ENCODE data around the gene FGB. TPM values are rescaled to one million over a fixed set of nuclear protein-coding genes. Genes with fewer than 3 reads are reported as not detected.

Gene FGB
- total RNA-seq (2021; ENCODE audit: unreplicated experiment) (2.0 TPM), Bru-seq, nascent RNA (percentile 22 among the genes with signal in this experiment), BruChase-seq, experiment 1, labeled RNA remaining after a 2-hour chase (percentile 24 among the genes with signal in this experiment), BruChase-seq, experiment 2, labeled RNA remaining after a 6-hour chase (percentile 10 among the genes with signal in this experiment)
- not detected for polyA plus RNA-seq (2012; ENCODE audit: insufficient read length)
- long read RNA-seq: 0 reads

DNA sequence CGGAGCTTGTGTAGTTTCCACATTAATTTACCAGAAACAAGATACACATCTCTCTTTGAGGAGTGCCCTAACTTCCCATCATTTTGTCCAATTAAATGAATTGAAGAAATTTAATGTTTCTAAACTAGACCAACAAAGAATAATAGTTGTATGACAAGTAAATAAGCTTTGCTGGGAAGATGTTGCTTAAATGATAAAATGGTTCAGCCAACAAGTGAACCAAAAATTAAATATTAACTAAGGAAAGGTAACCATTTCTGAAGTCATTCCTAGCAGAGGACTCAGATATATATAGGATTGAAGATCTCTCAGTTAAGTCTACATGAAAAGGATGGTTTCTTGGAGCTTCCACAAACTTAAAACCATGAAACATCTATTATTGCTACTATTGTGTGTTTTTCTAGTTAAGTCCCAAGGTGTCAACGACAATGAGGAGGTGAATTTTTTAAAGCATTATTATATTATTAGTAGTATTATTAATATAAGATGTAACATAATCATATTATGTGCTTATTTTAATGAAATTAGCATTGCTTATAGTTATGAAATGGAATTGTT, at the start of gene FGB:
Gene FGB, plus strand, starts transcription at position 315 of the 558 bp plus-strand sequence. Its CDS starts 8 bp downstream, at position 323.
- no peaks in the 10 kb centered on the region for H3K4me1 ChIP-seq (ENCODE audit: control insufficient read depth, insufficient read depth, low read length)
- H3K27ac ChIP-seq (ENCODE audit: low read length): no peak within 1 kb of the TSS
- TF ChIP-seq TCF7L2 (IDR thresholded peaks at IDR 0.05; ENCODE audit: low read depth, low read length): no peak
- TF ChIP-seq POLR2AphosphoS5 (IDR thresholded peaks at IDR 0.05; ENCODE audit: low read depth, low read length): no peak
- no peak for TF ChIP-seq REST (IDR thresholded peaks at IDR 0.05; ENCODE audit: insufficient read depth in 1 of 2, low read depth in 2 of 2, low read length in 1 of 2)
- TF ChIP-seq SIN3A (IDR thresholded peaks at IDR 0.05; ENCODE audit: borderline replicate concordance, insufficient read depth, low read depth, low read length): no peak
- TF ChIP-seq, protein P1, sequence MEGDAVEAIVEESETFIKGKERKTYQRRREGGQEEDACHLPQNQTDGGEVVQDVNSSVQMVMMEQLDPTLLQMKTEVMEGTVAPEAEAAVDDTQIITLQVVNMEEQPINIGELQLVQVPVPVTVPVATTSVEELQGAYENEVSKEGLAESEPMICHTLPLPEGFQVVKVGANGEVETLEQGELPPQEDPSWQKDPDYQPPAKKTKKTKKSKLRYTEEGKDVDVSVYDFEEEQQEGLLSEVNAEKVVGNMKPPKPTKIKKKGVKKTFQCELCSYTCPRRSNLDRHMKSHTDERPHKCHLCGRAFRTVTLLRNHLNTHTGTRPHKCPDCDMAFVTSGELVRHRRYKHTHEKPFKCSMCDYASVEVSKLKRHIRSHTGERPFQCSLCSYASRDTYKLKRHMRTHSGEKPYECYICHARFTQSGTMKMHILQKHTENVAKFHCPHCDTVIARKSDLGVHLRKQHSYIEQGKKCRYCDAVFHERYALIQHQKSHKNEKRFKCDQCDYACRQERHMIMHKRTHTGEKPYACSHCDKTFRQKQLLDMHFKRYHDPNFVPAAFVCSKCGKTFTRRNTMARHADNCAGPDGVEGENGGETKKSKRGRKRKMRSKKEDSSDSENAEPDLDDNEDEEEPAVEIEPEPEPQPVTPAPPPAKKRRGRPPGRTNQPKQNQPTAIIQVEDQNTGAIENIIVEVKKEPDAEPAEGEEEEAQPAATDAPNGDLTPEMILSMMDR (IDR thresholded peaks at IDR 0.05): no peak
- no peaks in the 10 kb centered on the region for H3K27me3 ChIP-seq (ENCODE audit: control insufficient read depth, insufficient read depth, low read length)
- ChIA-PET CTCF (no interaction called here), POLR2A (no interaction called here)
- no peak for DNase-seq (ENCODE audit: low read depth, low spot score)
- no peaks in the 10 kb centered on the region for H3K9me3 ChIP-seq (ENCODE audit: control insufficient read depth, insufficient read depth, low read depth, low read length)
- BruUV-seq (replicated peaks): no TSS peak
- no peak within 1 kb of the TSS for H3K4me3 ChIP-seq (ENCODE audit: low read depth in 2 of 2, low read length in 2 of 2)
- no peak for ATAC-seq
- H3K36me3 ChIP-seq (ENCODE audit: control insufficient read depth, insufficient read depth, low read length): no peaks in the 10 kb centered on the region
- in situ Hi-C loops (cut with HindIII; ENCODE audit: low pct_unique_long_range_greater_than_20kb, low sequenced_read_pairs): no loop called here
- intact Hi-C loops (cut with micrococcal nuclease; ENCODE audit: unreplicated experiment): no loop called here

DNA sequence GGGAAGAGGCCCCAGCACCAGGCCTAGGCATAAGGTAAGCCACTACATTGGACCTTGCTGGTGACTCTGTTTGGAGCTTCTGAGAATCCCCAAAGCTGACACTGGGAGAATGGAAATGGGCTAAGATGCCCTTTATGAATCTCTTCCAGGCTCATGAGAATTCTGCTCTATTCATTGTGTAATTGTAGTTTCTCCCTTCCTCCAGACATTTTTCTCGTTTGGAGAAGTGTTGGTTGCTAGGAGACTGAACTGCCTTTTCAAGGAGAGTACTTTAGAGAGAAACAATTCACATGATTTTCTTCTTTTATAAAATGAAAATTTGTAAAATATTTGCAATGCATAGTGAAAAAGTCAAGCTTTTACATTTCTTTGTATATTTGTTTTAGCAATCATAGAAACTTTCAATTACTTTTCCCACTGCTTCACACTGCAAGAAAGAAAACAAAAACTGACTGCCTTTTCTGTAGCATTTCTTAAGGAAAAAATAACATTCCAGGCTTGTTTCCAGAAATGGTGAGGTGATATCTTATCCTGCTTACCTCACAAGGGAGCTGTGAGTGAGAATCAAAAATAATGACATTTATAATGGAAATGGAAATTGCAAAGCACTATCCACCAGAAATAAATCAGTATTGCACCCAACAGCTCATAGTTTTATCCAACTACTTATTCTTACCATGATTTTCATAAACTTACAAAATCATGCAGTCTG, 46.3 kb upstream of the FGB start:
- no peaks in the 10 kb centered on the region; the same call in 1 of the 2 replicates for H3K27me3 ChIP-seq (ENCODE audit: control insufficient read depth, insufficient read depth, low read length)
- no peaks in the 10 kb centered on the region for H3K36me3 ChIP-seq (ENCODE audit: control insufficient read depth, insufficient read depth, low read length)
- ATAC-seq (no peak), DNase-seq (ENCODE audit: low read depth, low spot score) (no peak)
- intact Hi-C loops (cut with micrococcal nuclease; ENCODE audit: unreplicated experiment): no loop called here
- in situ Hi-C loops (cut with HindIII; ENCODE audit: low pct_unique_long_range_greater_than_20kb, low sequenced_read_pairs): no loop called here
- no peaks in the 10 kb centered on the region for H3K4me1 ChIP-seq (ENCODE audit: control insufficient read depth, insufficient read depth, low read length)
- H3K4me3 ChIP-seq (ENCODE audit: low read depth in 2 of 2, low read length in 2 of 2): no peak overlapping the region
- no peaks in the 10 kb centered on the region for H3K9me3 ChIP-seq (ENCODE audit: control insufficient read depth, insufficient read depth, low read depth, low read length)
- no TSS peak for BruUV-seq (replicated peaks)
- CTCF ChIA-PET: no interaction called here
- TF ChIP-seq TCF7L2 (IDR thresholded peaks at IDR 0.05; ENCODE audit: low read depth, low read length) (no peak), SIN3A (IDR thresholded peaks at IDR 0.05; ENCODE audit: borderline replicate concordance, insufficient read depth, low read depth, low read length) (no peak), POLR2AphosphoS5 (IDR thresholded peaks at IDR 0.05; ENCODE audit: low read depth, low read length) (no peak), REST (IDR thresholded peaks at IDR 0.05; ENCODE audit: insufficient read depth in 1 of 2, low read depth in 2 of 2, low read length in 1 of 2) (no peak)
- TF ChIP-seq, protein P1 (IDR thresholded peaks at IDR 0.05): no peak
- no peak overlapping the region for H3K27ac ChIP-seq (ENCODE audit: low read length)
- POLR2A ChIA-PET: no interaction called here
